ENCODE results near the gene ATOH8. TPM values are rescaled to one million over a fixed set of nuclear protein-coding genes. Genes with fewer than 3 reads are reported as not detected.

Gene ATOH8
- total and polyA plus RNA-seq, 10 of the 15 experiments (the other 5 are each of a cell fraction or from before 2014, with no cell fraction given), result 0.03 to 0.60 TPM; not detected in 8

DNA sequence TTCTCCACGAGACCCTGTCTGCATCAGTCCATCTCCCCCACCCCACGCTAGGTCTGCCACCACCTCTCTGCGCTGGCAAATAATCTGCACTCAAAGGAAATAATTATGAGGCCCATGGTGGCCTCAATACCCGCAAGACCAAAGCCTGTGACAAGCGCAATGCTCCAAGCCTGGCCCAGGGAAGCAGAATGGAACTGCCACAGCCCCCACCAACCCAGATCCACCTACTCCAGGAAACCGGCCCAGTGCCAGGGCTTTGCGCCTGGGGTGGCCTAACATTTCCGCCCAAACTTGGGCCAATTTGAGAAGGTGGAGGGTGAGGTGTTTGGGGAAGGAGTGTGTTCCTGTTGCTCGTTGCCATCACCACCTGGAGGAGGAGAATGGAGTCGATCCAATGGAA, 26.0 kb upstream of the ATOH8 start:
- Histone ChIP-seq H3K4me2 (ENCODE audit: control insufficient read depth, insufficient read depth) (no peak overlapping the region), H3K9ac (ENCODE audit: control insufficient read depth, insufficient read depth, low read length) (no peak overlapping the region), H3K4me1 (ENCODE audit: control insufficient read depth, insufficient read depth, low read length) (no peaks in the 10 kb centered on the region; the same call in 1 of the 2 replicates), H2AFZ (ENCODE audit: control insufficient read depth, low read depth, low read length) (no peak overlapping the region), H3K27ac (ENCODE audit: control insufficient read depth, insufficient read depth) (no peak overlapping the region), H3K79me2 (ENCODE audit: control insufficient read depth, insufficient read depth, low read length) (no peaks in the 10 kb centered on the region), H3K4me3 (no peak overlapping the region), H3K36me3 (ENCODE audit: control insufficient read depth in 2 of 2, insufficient read depth in 2 of 2, low read length in 1 of 2) (no peaks in the 10 kb centered on the region), H4K20me1 (ENCODE audit: control insufficient read depth, insufficient read depth) (no peaks in the 10 kb centered on the region), H3K27me3 (replicated peaks in 1 of 2; ENCODE audit: control insufficient read depth in 2 of 2, insufficient read depth in 2 of 2, low read length in 1 of 2) (no peaks in the 10 kb centered on the region; a peak in 1 of 4 replicates), H3K9me3 (replicated peaks; ENCODE audit: control insufficient read depth, insufficient read depth, low read length) (no peaks in the 10 kb centered on the region)
- in situ Hi-C loops (cut with MboI), result loop anchor here (10.0 kb wide), 1 partner anchor 87 kb away; no protein-coding TSS in a partner anchor
- ChIA-PET SMC1A (ENCODE audit: uncharacterized antibody, unreplicated experiment) (interaction anchor here (0.8 kb wide), 1 partner anchor 90 kb away, joined by 3 read pairs; no protein-coding TSS in a partner anchor), CTCF (interaction anchor here (5.0 to 5.6 kb wide), 2 partner anchors 85 to 91 kb away, joined by 28 to 76 read pairs; no protein-coding TSS in a partner anchor), RAD21 (ENCODE audit: unreplicated experiment) (interaction anchor here (3.6 to 3.7 kb wide), 2 partner anchors 86 to 90 kb away, joined by 14 to 15 read pairs; no protein-coding TSS in a partner anchor), POLR2A (no interaction called here)
- no TSS peak for BruUV-seq (replicated peaks)
- ATAC-seq, result no peak
- WGBS (ENCODE audit: insufficient coverage, insufficient replicate concordance, low lambda C conversion rate, missing lambda C conversion rate), result 39% methylated on average over 10 of the region's 10 CpGs
- intact Hi-C loops (cut with micrococcal nuclease; ENCODE audit: unreplicated experiment), result loop anchor here (5.0 kb wide), 1 partner anchor 50 kb away; no protein-coding TSS in a partner anchor
- no peak for FAIRE-seq
- no peak for TF ChIP-seq ZNF384 (IDR thresholded peaks at IDR 0.05; ENCODE audit: borderline replicate concordance, low read depth, low read length)
- TF ChIP-seq, protein P1, sequence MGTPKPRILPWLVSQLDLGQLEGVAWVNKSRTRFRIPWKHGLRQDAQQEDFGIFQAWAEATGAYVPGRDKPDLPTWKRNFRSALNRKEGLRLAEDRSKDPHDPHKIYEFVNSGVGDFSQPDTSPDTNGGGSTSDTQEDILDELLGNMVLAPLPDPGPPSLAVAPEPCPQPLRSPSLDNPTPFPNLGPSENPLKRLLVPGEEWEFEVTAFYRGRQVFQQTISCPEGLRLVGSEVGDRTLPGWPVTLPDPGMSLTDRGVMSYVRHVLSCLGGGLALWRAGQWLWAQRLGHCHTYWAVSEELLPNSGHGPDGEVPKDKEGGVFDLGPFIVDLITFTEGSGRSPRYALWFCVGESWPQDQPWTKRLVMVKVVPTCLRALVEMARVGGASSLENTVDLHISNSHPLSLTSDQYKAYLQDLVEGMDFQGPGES (IDR thresholded peaks at IDR 0.05), result no peak
- no peak for TF ChIP-seq SRF (IDR thresholded peaks at IDR 0.05; ENCODE audit: low read depth in 2 of 2, low read length in 2 of 2)
- TF ChIP-seq ZSCAN29 (IDR thresholded peaks at IDR 0.05), result no peak
- no peak for TF ChIP-seq KAT2A (conservative IDR thresholded peaks at IDR 0.05; ENCODE audit: control insufficient read depth, low read depth, low read length)
- TF ChIP-seq, protein P2, sequence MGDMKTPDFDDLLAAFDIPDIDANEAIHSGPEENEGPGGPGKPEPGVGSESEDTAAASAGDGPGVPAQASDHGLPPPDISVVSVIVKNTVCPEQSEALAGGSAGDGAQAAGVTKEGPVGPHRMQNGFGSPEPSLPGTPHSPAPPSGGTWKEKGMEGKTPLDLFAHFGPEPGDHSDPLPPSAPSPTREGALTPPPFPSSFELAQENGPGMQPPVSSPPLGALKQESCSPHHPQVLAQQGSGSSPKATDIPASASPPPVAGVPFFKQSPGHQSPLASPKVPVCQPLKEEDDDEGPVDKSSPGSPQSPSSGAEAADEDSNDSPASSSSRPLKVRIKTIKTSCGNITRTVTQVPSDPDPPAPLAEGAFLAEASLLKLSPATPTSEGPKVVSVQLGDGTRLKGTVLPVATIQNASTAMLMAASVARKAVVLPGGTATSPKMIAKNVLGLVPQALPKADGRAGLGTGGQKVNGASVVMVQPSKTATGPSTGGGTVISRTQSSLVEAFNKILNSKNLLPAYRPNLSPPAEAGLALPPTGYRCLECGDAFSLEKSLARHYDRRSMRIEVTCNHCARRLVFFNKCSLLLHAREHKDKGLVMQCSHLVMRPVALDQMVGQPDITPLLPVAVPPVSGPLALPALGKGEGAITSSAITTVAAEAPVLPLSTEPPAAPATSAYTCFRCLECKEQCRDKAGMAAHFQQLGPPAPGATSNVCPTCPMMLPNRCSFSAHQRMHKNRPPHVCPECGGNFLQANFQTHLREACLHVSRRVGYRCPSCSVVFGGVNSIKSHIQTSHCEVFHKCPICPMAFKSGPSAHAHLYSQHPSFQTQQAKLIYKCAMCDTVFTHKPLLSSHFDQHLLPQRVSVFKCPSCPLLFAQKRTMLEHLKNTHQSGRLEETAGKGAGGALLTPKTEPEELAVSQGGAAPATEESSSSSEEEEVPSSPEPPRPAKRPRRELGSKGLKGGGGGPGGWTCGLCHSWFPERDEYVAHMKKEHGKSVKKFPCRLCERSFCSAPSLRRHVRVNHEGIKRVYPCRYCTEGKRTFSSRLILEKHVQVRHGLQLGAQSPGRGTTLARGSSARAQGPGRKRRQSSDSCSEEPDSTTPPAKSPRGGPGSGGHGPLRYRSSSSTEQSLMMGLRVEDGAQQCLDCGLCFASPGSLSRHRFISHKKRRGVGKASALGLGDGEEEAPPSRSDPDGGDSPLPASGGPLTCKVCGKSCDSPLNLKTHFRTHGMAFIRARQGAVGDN (IDR thresholded peaks at IDR 0.05), result no peak
- no peak for TF ChIP-seq HSF1 (IDR thresholded peaks at IDR 0.05; ENCODE audit: low read depth, low read length)
- no peak for TF ChIP-seq RELA (IDR thresholded peaks at IDR 0.05; ENCODE audit: borderline replicate concordance, partially characterized antibody)
- TF ChIP-seq SIN3A (IDR thresholded peaks at IDR 0.05; ENCODE audit: low read depth, low read length), result no peak
- TF ChIP-seq ZNF217 (IDR thresholded peaks at IDR 0.05), result no peak
- TF ChIP-seq EGR1 (IDR thresholded peaks at IDR 0.05; ENCODE audit: borderline replicate concordance in 1 of 2, low read depth in 2 of 2, low read length in 2 of 2), result no peak
- no peak for TF ChIP-seq NFIC (IDR thresholded peaks at IDR 0.05; ENCODE audit: low read depth, low read length)
- no peak for TF ChIP-seq RFX5 (IDR thresholded peaks at IDR 0.05; ENCODE audit: low read depth, low read length)
- no peak for TF ChIP-seq NR2C1 (IDR thresholded peaks at IDR 0.05)
- no peak for TF ChIP-seq HDAC2 (IDR thresholded peaks at IDR 0.05)
- TF ChIP-seq, protein P3, sequence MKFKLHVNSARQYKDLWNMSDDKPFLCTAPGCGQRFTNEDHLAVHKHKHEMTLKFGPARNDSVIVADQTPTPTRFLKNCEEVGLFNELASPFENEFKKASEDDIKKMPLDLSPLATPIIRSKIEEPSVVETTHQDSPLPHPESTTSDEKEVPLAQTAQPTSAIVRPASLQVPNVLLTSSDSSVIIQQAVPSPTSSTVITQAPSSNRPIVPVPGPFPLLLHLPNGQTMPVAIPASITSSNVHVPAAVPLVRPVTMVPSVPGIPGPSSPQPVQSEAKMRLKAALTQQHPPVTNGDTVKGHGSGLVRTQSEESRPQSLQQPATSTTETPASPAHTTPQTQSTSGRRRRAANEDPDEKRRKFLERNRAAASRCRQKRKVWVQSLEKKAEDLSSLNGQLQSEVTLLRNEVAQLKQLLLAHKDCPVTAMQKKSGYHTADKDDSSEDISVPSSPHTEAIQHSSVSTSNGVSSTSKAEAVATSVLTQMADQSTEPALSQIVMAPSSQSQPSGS (IDR thresholded peaks at IDR 0.05; ENCODE audit: low read length), result no peak
- DNase-seq (ENCODE audit: low read depth, low spot score), result no peak
